ENCODE measurements around the gene TSHR. TPM values are rescaled to one million over a fixed set of nuclear protein-coding genes. Genes with fewer than 3 reads are reported as not detected.

Gene TSHR
- total and polyA plus RNA-seq, 2 of the 13 experiments (the other 11 are each of a cell fraction or from before 2014, with no cell fraction given): not detected

DNA sequence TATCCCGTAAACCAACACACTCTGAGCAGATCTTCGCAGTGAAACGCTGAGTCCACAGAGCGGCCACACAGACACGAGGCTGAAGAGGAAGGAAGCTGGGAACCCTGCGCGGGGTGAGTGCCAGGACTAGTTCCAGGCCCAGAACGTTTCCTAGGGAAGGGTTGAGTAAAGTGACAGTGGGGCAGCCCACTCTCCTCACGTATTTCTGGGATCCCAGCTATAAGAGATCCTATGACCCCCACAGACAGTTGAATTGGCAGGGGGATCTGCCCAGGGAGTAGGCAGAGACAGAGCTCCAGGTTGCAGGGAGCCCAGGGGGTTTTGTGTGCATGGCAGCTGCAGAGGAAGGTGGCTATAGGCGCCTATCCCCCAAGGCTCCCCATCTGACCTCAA lies 214.3 kb downstream of the TSHR start (continued):
- TF ChIP-seq ZNF788 (CRISPR knock-in tag; IDR thresholded peaks at IDR 0.05; ENCODE audit: borderline replicate concordance) (0 out of 2 replicates have a peak, but pooled peaks have one; percentile 55), ZNF615 (CRISPR knock-in tag; IDR thresholded peaks at IDR 0.05; ENCODE audit: borderline replicate concordance) (0 out of 2 replicates have a peak, but pooled peaks have one; percentile 39)
- TF ChIP-seq, protein P1, sequence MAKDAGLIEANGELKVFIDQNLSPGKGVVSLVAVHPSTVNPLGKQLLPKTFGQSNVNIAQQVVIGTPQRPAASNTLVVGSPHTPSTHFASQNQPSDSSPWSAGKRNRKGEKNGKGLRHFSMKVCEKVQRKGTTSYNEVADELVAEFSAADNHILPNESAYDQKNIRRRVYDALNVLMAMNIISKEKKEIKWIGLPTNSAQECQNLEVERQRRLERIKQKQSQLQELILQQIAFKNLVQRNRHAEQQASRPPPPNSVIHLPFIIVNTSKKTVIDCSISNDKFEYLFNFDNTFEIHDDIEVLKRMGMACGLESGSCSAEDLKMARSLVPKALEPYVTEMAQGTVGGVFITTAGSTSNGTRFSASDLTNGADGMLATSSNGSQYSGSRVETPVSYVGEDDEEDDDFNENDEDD (CRISPR knock-in tag; IDR thresholded peaks at IDR 0.05; ENCODE audit: borderline replicate concordance): peak; percentile 55; the same call in 1 of the 2 replicates

DNA sequence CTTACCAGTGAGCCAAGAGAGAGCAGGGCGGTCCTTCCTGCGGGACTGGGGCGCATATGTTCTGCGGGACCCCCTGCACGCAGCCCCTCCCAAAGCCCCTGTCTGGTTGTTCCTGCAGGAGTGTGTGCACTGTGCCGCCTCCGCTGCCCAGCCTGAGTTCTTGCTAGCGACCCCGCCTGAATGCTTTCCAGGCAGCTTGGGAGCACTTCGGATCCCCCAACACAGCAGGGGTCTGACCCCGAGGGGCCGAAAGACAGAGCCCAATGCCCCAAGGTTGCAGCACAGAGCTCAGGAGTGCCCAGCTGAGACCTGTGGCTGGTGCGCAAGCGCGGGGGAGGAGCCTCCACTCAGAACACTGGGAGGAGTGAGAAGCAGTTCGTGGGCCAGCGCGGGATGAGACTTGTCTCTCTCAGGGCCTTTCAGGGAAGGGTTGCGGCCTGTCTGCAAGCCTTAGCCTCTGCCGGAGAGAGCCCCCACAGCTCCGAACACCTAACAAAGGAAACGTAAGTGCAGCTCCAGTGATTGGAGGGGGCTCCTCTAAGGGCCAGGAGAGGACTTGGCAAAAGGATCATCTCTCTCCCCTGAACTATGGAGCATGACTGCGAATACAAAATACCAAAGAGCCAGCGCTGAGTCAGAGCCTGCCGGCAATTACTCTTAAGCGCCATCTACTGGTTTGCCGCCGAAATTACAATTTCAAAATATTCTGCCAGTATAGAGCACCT lies 214.8 kb downstream of the TSHR start:
- Histone ChIP-seq H3K9ac (ENCODE audit: insufficient read depth, low read depth, low read length) (peak overlapping the region; percentile 84), H3K79me2 (ENCODE audit: insufficient read depth, low read length) (no peaks in the 10 kb centered on the region), H3K27me3 (ENCODE audit: control insufficient read depth in 1 of 2, insufficient read depth in 2 of 2, low read length in 2 of 2) (no peaks in the 10 kb centered on the region), H3K27ac (ENCODE audit: extremely low read length, insufficient read depth, low read length) (peak overlapping the region; percentile 91), H3K36me3 (replicated peaks in 1 of 2; ENCODE audit: control insufficient read depth in 1 of 2, insufficient read depth in 2 of 2, low read length in 2 of 2) (no peaks in the 10 kb centered on the region), H3K4me3 (replicated peaks in 1 of 3; ENCODE audit: insufficient read depth in 1 of 3, low read depth in 2 of 3, low read length in 3 of 3) (peak overlapping the region; percentile 68 to 87 (median 80)), H4K20me1 (ENCODE audit: insufficient read depth, low read length) (no peaks in the 10 kb centered on the region), H3K9me3 (ENCODE audit: low read length) (no peaks in the 10 kb centered on the region), H2AFZ (ENCODE audit: low read length) (no peak overlapping the region), H3K4me1 (ENCODE audit: insufficient read depth, low read length) (peaks cover 29% of the 10 kb centered on the region), H3K4me2 (ENCODE audit: low read depth, low read length) (peak overlapping the region; percentile 83)
- DNase-seq (ENCODE audit: low spot score): peak; percentile 84
- ChIA-PET POLR2A (interaction anchor here (0.6 to 1.7 kb wide), 11 partner anchors 9 to 295 kb away, joined by 3 to 20 read pairs (median 4); partner anchors contain the start of genes CEP128 and GTF2A1), CTCF (ENCODE audit: low intra/inter-chr PET ratio, low total read pairs) (interaction anchor here (1.7 kb wide), 1 partner anchor 174 kb away, joined by 9 read pairs; no protein-coding TSS in a partner anchor)
- BruUV-seq (replicated peaks): no TSS peak
- 0% methylated on average over 12 of the region's 28 CpGs for WGBS (ENCODE audit: low lambda C conversion rate)
- FAIRE-seq: peak; percentile 47
- ATAC-seq: peak; percentile 98
- intact Hi-C loops (cut with micrococcal nuclease; ENCODE audit: unreplicated experiment): loop anchor here (1.0 to 2.0 kb wide), 3 partner anchors 174 to 295 kb away; no protein-coding TSS in a partner anchor
- in situ Hi-C loops (cut with HindIII; ENCODE audit: extremely low pct_ligation_motif_present, low pct_unique_long_range_greater_than_20kb): no loop called here
- TF ChIP-seq RFXAP (CRISPR knock-in tag; IDR thresholded peaks at IDR 0.05; ENCODE audit: borderline replicate concordance) (0 out of 2 replicates have a peak, but pooled peaks have one; percentile 30), ASH2L (IDR thresholded peaks at IDR 0.05; ENCODE audit: insufficient read length, low read depth, low read length) (peak; percentile 71), MAFG (CRISPR knock-in tag; IDR thresholded peaks at IDR 0.05) (peak; percentile 77), ZNF781 (CRISPR knock-in tag; IDR thresholded peaks at IDR 0.05; ENCODE audit: borderline replicate concordance, not compliant biosample characterization) (peak; percentile 90), BORCS8-MEF2B (CRISPR knock-in tag; IDR thresholded peaks at IDR 0.05) (peak; percentile 14; the same call in 1 of the 2 replicates), KMT2B (CRISPR knock-in tag; IDR thresholded peaks at IDR 0.05) (peak; percentile 53; the same call in 1 of the 2 replicates), ELF1 (CRISPR knock-in tag; IDR thresholded peaks at IDR 0.05) (no peak), GABPB1 (CRISPR knock-in tag; IDR thresholded peaks at IDR 0.05) (peak; percentile 31; the same call in 1 of the 2 replicates), SOX6 (IDR thresholded peaks at IDR 0.05) (no peak), SOX6 (CRISPR knock-in tag; IDR thresholded peaks at IDR 0.05) (peak; percentile 43; the same call in 1 of the 2 replicates), ZNF205 (CRISPR knock-in tag; IDR thresholded peaks at IDR 0.05) (0 out of 2 replicates have a peak, but pooled peaks have one; percentile 69), ZNF678 (CRISPR knock-in tag; IDR thresholded peaks at IDR 0.05) (0 out of 2 replicates have a peak, but pooled peaks have one; percentile 46), ZNF772 (CRISPR knock-in tag; IDR thresholded peaks at IDR 0.05) (0 out of 2 replicates have a peak, but pooled peaks have one; percentile 35), MXI1 (IDR thresholded peaks at IDR 0.05; ENCODE audit: borderline replicate concordance, low read depth, low read length) (0 out of 3 replicates have a peak, but pooled peaks have one; percentile 13)
- TF ChIP-seq, protein P2, sequence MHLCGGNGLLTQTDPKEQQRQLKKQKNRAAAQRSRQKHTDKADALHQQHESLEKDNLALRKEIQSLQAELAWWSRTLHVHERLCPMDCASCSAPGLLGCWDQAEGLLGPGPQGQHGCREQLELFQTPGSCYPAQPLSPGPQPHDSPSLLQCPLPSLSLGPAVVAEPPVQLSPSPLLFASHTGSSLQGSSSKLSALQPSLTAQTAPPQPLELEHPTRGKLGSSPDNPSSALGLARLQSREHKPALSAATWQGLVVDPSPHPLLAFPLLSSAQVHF (CRISPR knock-in tag; IDR thresholded peaks at IDR 0.05): no peak

All from HepG2 (cell line).